ENCODE results near the gene MAP2K5.

MAP2K5 gene

GRCh38 chr15:67585681-67586080 is 43.2 kb downstream of the MAP2K5 start:
- Mint-ChIP-seq H3K27me3 (ENCODE audit: low read depth) (no peaks in the 10 kb centered on the region), H3K27ac (peak overlapping the region in 1 of 3 experiments; percentile 5), H3K36me3 (ENCODE audit: low read depth) (peaks cover 29% of the 10 kb centered on the region), H3K4me1 (peaks cover 40% of the 10 kb centered on the region), H3K4me3 (no peak overlapping the region), H3K9me3 (no peaks in the 10 kb centered on the region)
- no peak for TF ChIP-seq CTCF (IDR thresholded peaks at IDR 0.05; ENCODE audit: unreplicated experiment in 3 of 3)

- Mint-ChIP-seq H3K9me3 (no peaks in the 10 kb centered on the region), H3K27me3 (ENCODE audit: low read depth) (no peaks in the 10 kb centered on the region), H3K4me1 (peaks cover 42% of the 10 kb centered on the region), H3K4me3 (no peak overlapping the region), H3K36me3 (ENCODE audit: low read depth) (peaks cover 25% of the 10 kb centered on the region), H3K27ac (peak overlapping the region in 2 of 3 experiments; percentile 54 to 61)
- no peak for TF ChIP-seq CTCF (IDR thresholded peaks at IDR 0.05; ENCODE audit: unreplicated experiment in 3 of 3)
Observed at GRCh38 chr15:67587331-67587730, 44.8 kb downstream of the MAP2K5 start.

- H3K4me1 Mint-ChIP-seq = peaks cover 42% of the 10 kb centered on the region
- peak overlapping the region in 2 of 3 experiments; percentile 54 to 61 for H3K27ac Mint-ChIP-seq
- TF ChIP-seq CTCF (IDR thresholded peaks at IDR 0.05; ENCODE audit: unreplicated experiment in 3 of 3) = no peak
- H3K36me3 Mint-ChIP-seq (ENCODE audit: low read depth) = peaks cover 25% of the 10 kb centered on the region
- H3K27me3 Mint-ChIP-seq (ENCODE audit: low read depth) = no peaks in the 10 kb centered on the region
- H3K9me3 Mint-ChIP-seq = no peaks in the 10 kb centered on the region
- H3K4me3 Mint-ChIP-seq = no peak overlapping the region
Observed at GRCh38 chr15:67587754-67588153, 45.3 kb downstream of the MAP2K5 start.

- Mint-ChIP-seq H3K36me3 (ENCODE audit: low read depth) (peaks cover 26% of the 10 kb centered on the region), H3K4me3 (no peak overlapping the region), H3K27ac (no peak overlapping the region), H3K27me3 (ENCODE audit: low read depth) (no peaks in the 10 kb centered on the region), H3K9me3 (no peaks in the 10 kb centered on the region), H3K4me1 (peaks cover 47% of the 10 kb centered on the region)
- no peak for TF ChIP-seq CTCF (IDR thresholded peaks at IDR 0.05; ENCODE audit: unreplicated experiment in 3 of 3)
Observed at GRCh38 chr15:67590191-67590590, 47.7 kb downstream of the MAP2K5 start.

GRCh38 chr15:67592245-67592644 is 49.7 kb downstream of the MAP2K5 start:
- H3K4me1 Mint-ChIP-seq = peaks cover 33% of the 10 kb centered on the region
- no peak overlapping the region for H3K4me3 Mint-ChIP-seq
- no peak overlapping the region for H3K27ac Mint-ChIP-seq
- TF ChIP-seq CTCF (IDR thresholded peaks at IDR 0.05; ENCODE audit: unreplicated experiment in 3 of 3) = no peak
- peaks cover 28% of the 10 kb centered on the region for H3K36me3 Mint-ChIP-seq (ENCODE audit: low read depth)
- H3K9me3 Mint-ChIP-seq = no peaks in the 10 kb centered on the region
- H3K27me3 Mint-ChIP-seq (ENCODE audit: low read depth) = no peaks in the 10 kb centered on the region

- peak overlapping the region in 2 of 3 experiments; percentile 20 to 28 for H3K27ac Mint-ChIP-seq
- TF ChIP-seq CTCF (IDR thresholded peaks at IDR 0.05; ENCODE audit: unreplicated experiment in 3 of 3) = no peak
- H3K4me1 Mint-ChIP-seq = peaks cover 20% of the 10 kb centered on the region
- H3K9me3 Mint-ChIP-seq = no peaks in the 10 kb centered on the region
- no peak overlapping the region for H3K4me3 Mint-ChIP-seq
- H3K36me3 Mint-ChIP-seq (ENCODE audit: low read depth) = peaks cover 19% of the 10 kb centered on the region
- H3K27me3 Mint-ChIP-seq (ENCODE audit: low read depth) = no peaks in the 10 kb centered on the region
Observed at GRCh38 chr15:67593562-67593961, 51.1 kb downstream of the MAP2K5 start.
